Calu3 (cell line): ENCODE measurements around the gene HIRIP3. TPM values are rescaled to one million over a fixed set of nuclear protein-coding genes. Genes with fewer than 3 reads are reported as not detected.

Experiments used
- BruUV-seq: library from RNA; stranded (reverse); fragments of 400-500 nt; replicated peaks from 2 replicates; lab custom pipeline; 2021; lab: Mats Ljungman, UMichigan
- CTCF ChIA-PET: fragments of 300-600 bp; sonication (Branson Sonifier 250); formaldehyde crosslinking; loops from one replicate; lab custom pipeline; 2022; ENCODE audit warnings: antibody characterized with exemption; lab: Charles Lee
- DNase-seq: peaks from one replicate; pipeline ENCODE4 v3.0.0; 2022
- H3K27ac Mint-ChIP-seq: one replicate; pipeline ENCODE4 v1.8.0; 2022; ENCODE audit warnings: mixed read lengths; ENCODE audit not compliant: unreplicated experiment
- H3K27me3 Mint-ChIP-seq: one replicate; pipeline ENCODE4 v1.8.0; 2022; ENCODE audit warnings: mixed read lengths; ENCODE audit not compliant: unreplicated experiment
- H3K36me3 Mint-ChIP-seq: one replicate; pipeline ENCODE4 v1.8.0; 2022; ENCODE audit warnings: mild to moderate bottlenecking, moderate library complexity, mixed read lengths; ENCODE audit not compliant: insufficient read depth, unreplicated experiment
- H3K4me1 Mint-ChIP-seq: one replicate; pipeline ENCODE4 v1.8.0; 2022; ENCODE audit warnings: mild to moderate bottlenecking, low read depth, mixed read lengths; ENCODE audit not compliant: unreplicated experiment
- H3K4me3 Mint-ChIP-seq: one replicate; pipeline ENCODE4 v1.8.0; 2022; ENCODE audit warnings: mild to moderate bottlenecking, low read depth, moderate library complexity, mixed read lengths; ENCODE audit not compliant: unreplicated experiment
- H3K9me3 Mint-ChIP-seq: one replicate; pipeline ENCODE4 v1.8.0; 2022; ENCODE audit warnings: low read depth, mixed read lengths; ENCODE audit not compliant: unreplicated experiment
- CTCF ChIP-seq: fragments of 200-600 bp; IDR thresholded peaks from one replicate; pipeline ENCODE4 v1.8.0; 2022; ENCODE audit warnings: antibody characterized with exemption; ENCODE audit not compliant: unreplicated experiment
- intact Hi-C: fragments of 100-400 bp; cut with micrococcal nuclease; formaldehyde crosslinking; loops from one replicate; pipeline ENCODE4 v1.10.0; 2022; ENCODE audit not compliant: unreplicated experiment
- total RNA-seq: library from RNA; stranded (reverse); gene quantifications from 2 replicates; pipeline ENCODE4 v1.2.3, GENCODE V29; 2022

Gene HIRIP3
- total RNA-seq, 1 experiment from 2014 or later = 28.5 TPM

- CTCF ChIA-PET = interaction anchor here (0.6 kb wide), 2 partner anchors 168 to 261 kb away, joined by 4 to 5 read pairs; no protein-coding TSS in a partner anchor
- Mint-ChIP-seq H3K27me3 (no peaks in the 10 kb centered on the region), H3K36me3 (peaks cover 47% of the 10 kb centered on the region), H3K4me1 (no peaks in the 10 kb centered on the region), H3K27ac (no peak overlapping the region), H3K4me3 (no peak overlapping the region), H3K9me3 (no peaks in the 10 kb centered on the region)
- intact Hi-C loops = no loop called here
- TF ChIP-seq CTCF = no peak
- DNase-seq = no peak
- BruUV-seq = no TSS peak
Measured at GRCh38 chr16:29985271-29985811, 10.1 kb downstream of the HIRIP3 start.

- Mint-ChIP-seq H3K4me3 (no peak overlapping the region), H3K27me3 (no peaks in the 10 kb centered on the region), H3K9me3 (no peaks in the 10 kb centered on the region), H3K4me1 (no peaks in the 10 kb centered on the region), H3K27ac (no peak overlapping the region), H3K36me3 (peaks cover 53% of the 10 kb centered on the region)
- no peak for TF ChIP-seq CTCF
- no peak for DNase-seq
- intact Hi-C loops = no loop called here
- CTCF ChIA-PET = interaction anchor here (1.4 kb wide), 1 partner anchor 9 kb away, joined by 3 read pairs; no protein-coding TSS in a partner anchor
- BruUV-seq = no TSS peak
Measured at GRCh38 chr16:29984764-29985147, 10.7 kb downstream of the HIRIP3 start.

- Mint-ChIP-seq H3K36me3 (peaks cover 48% of the 10 kb centered on the region), H3K4me1 (no peaks in the 10 kb centered on the region), H3K4me3 (no peak overlapping the region), H3K27me3 (no peaks in the 10 kb centered on the region), H3K27ac (no peak overlapping the region), H3K9me3 (no peaks in the 10 kb centered on the region)
- intact Hi-C loops = no loop called here
- TF ChIP-seq CTCF = no peak
- no TSS peak for BruUV-seq
- DNase-seq = no peak
- CTCF ChIA-PET = interaction anchor here (1.4 kb wide), 1 partner anchor 8 kb away, joined by 3 read pairs; no protein-coding TSS in a partner anchor
Measured at GRCh38 chr16:29984137-29984763, 11.2 kb downstream of the HIRIP3 start.

GRCh38 chr16:29983420-29984136 lies 11.8 kb downstream of the HIRIP3 start:
- no TSS peak for BruUV-seq
- intact Hi-C loops = no loop called here
- DNase-seq = no peak
- Mint-ChIP-seq H3K4me3 (no peak overlapping the region), H3K36me3 (peaks cover 54% of the 10 kb centered on the region), H3K27me3 (no peaks in the 10 kb centered on the region), H3K27ac (no peak overlapping the region), H3K4me1 (no peaks in the 10 kb centered on the region), H3K9me3 (no peaks in the 10 kb centered on the region)
- CTCF ChIA-PET = interaction anchor here (1.4 kb wide), 1 partner anchor 8 kb away, joined by 3 read pairs; no protein-coding TSS in a partner anchor
- TF ChIP-seq CTCF = no peak
